HL-60 (cell line): ENCODE results near the gene SLC22A7.

Experiments used
- DNase-seq, 2 experiments: peaks; one replicate each; pipeline ENCODE4 v3.0.0-alpha.2; 2010 to 2020; ENCODE audit warnings: low read depth in 1 of 2, low spot score in 1 of 2
- H3K27ac ChIP-seq: fragments of 250-450 bp; sonication (Bioruptor Pico); replicated peaks from 2 replicates; pipeline ENCODE4 v1.5.1; 2020; ENCODE audit warnings: mild to moderate bottlenecking, moderate library complexity
- H3K27me3 ChIP-seq: fragments of 250-450 bp; sonication (Bioruptor Pico); 2 replicates; pipeline ENCODE4 v1.5.1; 2021; ENCODE audit warnings: mild to moderate bottlenecking, moderate library complexity; ENCODE audit not compliant: insufficient read depth, poor library complexity, severe bottlenecking
- H3K4me3 ChIP-seq: replicated peaks from 2 replicates; pipeline ENCODE4 v1.5.1; 2011; ENCODE audit warnings: mild to moderate bottlenecking, control low read depth, low read length; ENCODE audit not compliant: insufficient read depth
- GABPA ChIP-seq: IDR thresholded peaks from 2 replicates; pipeline ENCODE4 v1.6.1; 2012; ENCODE audit warnings: low read depth
- POLR2AphosphoS5 ChIP-seq: IDR thresholded peaks from 2 replicates; pipeline ENCODE4 v1.6.1; 2012; ENCODE audit warnings: low read depth
- SPI1 ChIP-seq: IDR thresholded peaks from 2 replicates; pipeline ENCODE4 v1.6.1; 2012; ENCODE audit warnings: low read depth, mild to moderate bottlenecking, borderline replicate concordance
- TF ChIP-seq, protein P1 (sequence below): IDR thresholded peaks from 2 replicates; pipeline ENCODE4 v1.6.1; 2012; ENCODE audit warnings: low read depth; ENCODE audit not compliant: insufficient replicate concordance
- TF ChIP-seq, protein P2 (sequence below): IDR thresholded peaks from one replicate; pipeline ENCODE4 v1.5.1; 2011; ENCODE audit warnings: low read length, control low read depth, inconsistent platforms; ENCODE audit not compliant: insufficient read depth

SLC22A7 gene

DNA sequence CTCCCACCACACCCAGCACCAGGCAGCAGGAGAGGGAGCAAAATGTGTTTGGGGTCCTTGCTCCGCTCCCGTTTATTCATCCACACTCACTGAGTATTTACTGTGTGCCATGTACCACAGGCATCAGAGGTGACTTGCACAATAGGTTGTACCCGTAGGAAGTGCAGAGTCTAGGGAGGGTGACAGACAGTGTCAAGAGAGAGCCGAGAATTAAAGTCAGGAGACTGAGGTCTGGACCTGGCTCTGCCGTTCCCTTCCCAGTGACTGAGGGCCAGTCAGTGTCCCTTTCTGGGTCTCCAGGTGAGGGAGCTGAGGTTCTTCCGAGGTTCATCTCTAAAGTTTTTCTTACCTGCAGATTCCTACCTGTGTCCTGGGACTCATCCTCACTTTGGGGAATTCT, 32.5 kb upstream of the SLC22A7 start:
- no peak for DNase-seq
- TF ChIP-seq, protein P1, sequence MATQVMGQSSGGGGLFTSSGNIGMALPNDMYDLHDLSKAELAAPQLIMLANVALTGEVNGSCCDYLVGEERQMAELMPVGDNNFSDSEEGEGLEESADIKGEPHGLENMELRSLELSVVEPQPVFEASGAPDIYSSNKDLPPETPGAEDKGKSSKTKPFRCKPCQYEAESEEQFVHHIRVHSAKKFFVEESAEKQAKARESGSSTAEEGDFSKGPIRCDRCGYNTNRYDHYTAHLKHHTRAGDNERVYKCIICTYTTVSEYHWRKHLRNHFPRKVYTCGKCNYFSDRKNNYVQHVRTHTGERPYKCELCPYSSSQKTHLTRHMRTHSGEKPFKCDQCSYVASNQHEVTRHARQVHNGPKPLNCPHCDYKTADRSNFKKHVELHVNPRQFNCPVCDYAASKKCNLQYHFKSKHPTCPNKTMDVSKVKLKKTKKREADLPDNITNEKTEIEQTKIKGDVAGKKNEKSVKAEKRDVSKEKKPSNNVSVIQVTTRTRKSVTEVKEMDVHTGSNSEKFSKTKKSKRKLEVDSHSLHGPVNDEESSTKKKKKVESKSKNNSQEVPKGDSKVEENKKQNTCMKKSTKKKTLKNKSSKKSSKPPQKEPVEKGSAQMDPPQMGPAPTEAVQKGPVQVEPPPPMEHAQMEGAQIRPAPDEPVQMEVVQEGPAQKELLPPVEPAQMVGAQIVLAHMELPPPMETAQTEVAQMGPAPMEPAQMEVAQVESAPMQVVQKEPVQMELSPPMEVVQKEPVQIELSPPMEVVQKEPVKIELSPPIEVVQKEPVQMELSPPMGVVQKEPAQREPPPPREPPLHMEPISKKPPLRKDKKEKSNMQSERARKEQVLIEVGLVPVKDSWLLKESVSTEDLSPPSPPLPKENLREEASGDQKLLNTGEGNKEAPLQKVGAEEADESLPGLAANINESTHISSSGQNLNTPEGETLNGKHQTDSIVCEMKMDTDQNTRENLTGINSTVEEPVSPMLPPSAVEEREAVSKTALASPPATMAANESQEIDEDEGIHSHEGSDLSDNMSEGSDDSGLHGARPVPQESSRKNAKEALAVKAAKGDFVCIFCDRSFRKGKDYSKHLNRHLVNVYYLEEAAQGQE, result no peak
- TF ChIP-seq, protein P2, sequence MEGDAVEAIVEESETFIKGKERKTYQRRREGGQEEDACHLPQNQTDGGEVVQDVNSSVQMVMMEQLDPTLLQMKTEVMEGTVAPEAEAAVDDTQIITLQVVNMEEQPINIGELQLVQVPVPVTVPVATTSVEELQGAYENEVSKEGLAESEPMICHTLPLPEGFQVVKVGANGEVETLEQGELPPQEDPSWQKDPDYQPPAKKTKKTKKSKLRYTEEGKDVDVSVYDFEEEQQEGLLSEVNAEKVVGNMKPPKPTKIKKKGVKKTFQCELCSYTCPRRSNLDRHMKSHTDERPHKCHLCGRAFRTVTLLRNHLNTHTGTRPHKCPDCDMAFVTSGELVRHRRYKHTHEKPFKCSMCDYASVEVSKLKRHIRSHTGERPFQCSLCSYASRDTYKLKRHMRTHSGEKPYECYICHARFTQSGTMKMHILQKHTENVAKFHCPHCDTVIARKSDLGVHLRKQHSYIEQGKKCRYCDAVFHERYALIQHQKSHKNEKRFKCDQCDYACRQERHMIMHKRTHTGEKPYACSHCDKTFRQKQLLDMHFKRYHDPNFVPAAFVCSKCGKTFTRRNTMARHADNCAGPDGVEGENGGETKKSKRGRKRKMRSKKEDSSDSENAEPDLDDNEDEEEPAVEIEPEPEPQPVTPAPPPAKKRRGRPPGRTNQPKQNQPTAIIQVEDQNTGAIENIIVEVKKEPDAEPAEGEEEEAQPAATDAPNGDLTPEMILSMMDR, result no peak
- no peak for TF ChIP-seq POLR2AphosphoS5
- no peak for TF ChIP-seq SPI1
- TF ChIP-seq GABPA, result no peak
- Histone ChIP-seq H3K27ac (no peak overlapping the region), H3K4me3 (no peak overlapping the region), H3K27me3 (peaks cover 29% of the 10 kb centered on the region)

DNA sequence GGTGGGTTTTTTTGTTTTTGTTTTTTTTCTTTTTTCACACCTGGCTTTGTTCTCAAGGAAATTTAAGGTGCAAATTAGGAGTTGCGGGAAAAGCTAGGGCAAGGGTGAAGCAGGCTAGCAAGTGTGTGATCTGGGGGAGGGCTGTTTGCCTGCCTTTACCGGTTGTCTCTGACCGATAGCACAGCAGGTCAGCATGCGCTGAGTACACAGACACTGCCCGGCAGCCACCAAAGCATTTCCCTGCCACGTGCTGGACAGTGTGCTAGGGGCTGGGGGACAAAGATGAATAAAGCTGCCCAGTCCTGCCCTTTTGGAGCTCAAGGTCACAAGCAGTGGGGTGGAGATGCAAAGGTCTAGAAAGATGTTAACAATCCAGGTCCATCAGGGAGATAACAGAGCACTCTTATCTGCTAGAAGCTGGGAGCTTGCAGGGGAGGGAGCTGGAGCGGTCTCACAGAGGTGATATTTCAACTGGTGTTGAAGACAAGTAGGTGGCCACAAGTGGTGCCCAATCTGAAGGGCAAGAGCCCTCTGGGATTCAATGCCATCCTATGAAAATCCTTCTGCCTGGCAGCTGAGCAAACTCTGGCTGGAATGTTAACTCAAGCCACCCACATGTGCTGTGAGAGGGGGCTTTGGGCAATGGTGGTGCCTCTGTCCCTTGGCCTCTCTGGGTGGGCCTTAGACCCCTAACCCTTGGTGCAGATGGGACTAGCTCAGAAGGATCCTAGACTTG, 30.3 kb upstream of the SLC22A7 start:
- Histone ChIP-seq H3K27me3 (peaks cover 38% of the 10 kb centered on the region), H3K4me3 (no peak overlapping the region), H3K27ac (no peak overlapping the region)
- DNase-seq, result no peak
- TF ChIP-seq POLR2AphosphoS5, result no peak
- TF ChIP-seq GABPA, result no peak
- TF ChIP-seq, protein P1, result no peak
- TF ChIP-seq SPI1, result no peak
- TF ChIP-seq, protein P2, result no peak

DNA sequence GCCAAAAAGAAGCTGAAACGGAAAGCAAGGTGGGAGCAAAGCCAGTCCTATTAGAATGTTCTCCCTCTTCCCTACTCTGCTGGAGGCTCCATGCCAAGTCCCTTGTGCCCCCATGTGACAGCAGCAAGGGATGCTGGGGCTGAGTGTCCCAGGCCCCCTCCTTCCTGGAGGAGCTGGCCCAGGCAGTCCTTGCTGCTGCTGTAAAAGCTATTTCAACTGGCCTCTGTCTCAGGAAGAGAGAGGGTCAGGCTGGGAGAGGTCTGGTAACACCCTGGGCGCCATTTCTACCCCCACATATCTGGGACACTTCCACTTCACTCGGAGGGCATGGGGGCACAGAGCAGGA, 29.7 kb upstream of the SLC22A7 start:
- H3K27me3 ChIP-seq, result peaks cover 43% of the 10 kb centered on the region
- no peak for DNase-seq
- no peak overlapping the region for H3K27ac ChIP-seq
- no peak for TF ChIP-seq SPI1
- TF ChIP-seq, protein P2, result no peak
- TF ChIP-seq, protein P1, result no peak
- no peak for TF ChIP-seq POLR2AphosphoS5
- TF ChIP-seq GABPA, result no peak
- no peak overlapping the region for H3K4me3 ChIP-seq
